Keratinocyte (primary cell): ENCODE results near the gene KRTAP5-4.

Experiments
- CTCF ChIP-seq, 3 experiments: IDR thresholded peaks in 1 of 3; conservative IDR thresholded peaks in 1 of 3; optimal IDR thresholded peaks in 1 of 3; 2 replicates in 2 of 3; 3 replicates in 1 of 3; pipeline versions ENCODE3 to v1.5.1; 2011; ENCODE audit warnings: low read length in 3 of 3, mild to moderate bottlenecking in 3 of 3, moderate library complexity in 2 of 3, control low read depth in 1 of 3, inconsistent platforms in 1 of 3; ENCODE audit not compliant: insufficient read depth in 2 of 3; ENCODE audit errors: extremely low read depth in 1 of 3
- EZH2 ChIP-seq: IDR thresholded peaks from one replicate; pipeline ENCODE4 v1.6.1; 2012; ENCODE audit warnings: inconsistent platforms, mild to moderate bottlenecking, low read length, moderate library complexity

GRCh38 chr11:1603629-1604028 lies 18.3 kb downstream of the KRTAP5-4 start:
- TF ChIP-seq CTCF (optimal IDR thresholded peaks at IDR 0.05 in 1 of 3, IDR thresholded peaks at IDR 0.05 in 1 of 3, conservative IDR thresholded peaks at IDR 0.05 in 1 of 3; ENCODE audit: extremely low read depth in 1 of 3, insufficient read depth in 2 of 3, low read length in 3 of 3) (no peak), EZH2 (no peak)
